HCEC 1CT (cell line): ENCODE measurements around the gene UGT1A8.

Experiments used
- DNase-seq: peaks from one replicate; pipeline ENCODE4 v3.0.0-alpha.2; 2017

UGT1A8 gene

DNA sequence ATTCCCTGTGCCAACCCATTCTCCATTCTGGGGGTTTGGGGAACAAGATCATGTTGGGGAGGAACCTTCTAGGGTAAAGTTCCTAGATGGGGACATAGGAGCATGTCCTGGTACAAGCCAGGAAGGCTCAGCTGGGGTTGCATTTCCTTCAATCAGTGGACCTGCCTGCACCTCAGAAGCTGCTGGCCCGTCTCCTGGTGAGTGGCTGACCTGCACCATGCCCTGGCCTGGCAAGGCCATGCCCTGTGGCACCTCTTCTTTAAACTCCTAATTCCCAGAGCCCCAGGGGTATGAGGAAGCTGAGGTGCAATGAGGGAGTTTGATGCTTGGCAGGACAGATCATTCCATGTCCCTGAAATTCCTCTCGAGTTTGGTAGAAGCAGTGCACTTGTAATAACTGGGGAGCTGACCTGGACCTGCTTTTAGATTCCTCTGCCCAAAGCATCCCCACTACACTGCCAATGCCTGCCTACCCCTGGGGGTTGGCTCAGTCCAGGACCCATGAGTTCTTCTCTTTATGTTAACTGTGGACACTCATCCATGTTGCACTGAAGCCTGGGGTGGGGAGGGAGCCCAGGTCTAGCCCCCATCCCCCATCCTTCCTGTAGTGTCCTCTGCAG lies 186.0 kb downstream of the UGT1A8 start:
- DNase-seq = no peak

DNA sequence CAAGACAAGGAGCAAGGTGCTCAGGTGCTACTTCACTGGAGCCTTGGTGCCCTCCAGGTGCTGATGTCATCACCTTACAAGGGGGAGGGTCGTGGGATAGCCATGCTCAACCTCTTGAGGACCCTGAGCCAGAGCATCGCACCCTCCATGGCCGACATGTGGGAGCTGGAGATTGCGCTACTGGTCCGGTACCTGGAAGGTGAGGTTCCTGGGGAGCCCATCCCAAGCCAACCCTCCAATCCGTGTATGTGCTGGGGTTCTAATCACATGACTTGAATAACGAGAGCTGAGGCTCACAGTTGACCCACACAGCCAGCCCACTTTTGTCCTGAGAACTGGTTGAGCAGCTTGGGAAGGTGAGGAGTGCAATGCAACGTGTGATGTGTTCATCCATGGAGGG lies 186.6 kb downstream of the UGT1A8 start:
- DNase-seq = no peak

DNA sequence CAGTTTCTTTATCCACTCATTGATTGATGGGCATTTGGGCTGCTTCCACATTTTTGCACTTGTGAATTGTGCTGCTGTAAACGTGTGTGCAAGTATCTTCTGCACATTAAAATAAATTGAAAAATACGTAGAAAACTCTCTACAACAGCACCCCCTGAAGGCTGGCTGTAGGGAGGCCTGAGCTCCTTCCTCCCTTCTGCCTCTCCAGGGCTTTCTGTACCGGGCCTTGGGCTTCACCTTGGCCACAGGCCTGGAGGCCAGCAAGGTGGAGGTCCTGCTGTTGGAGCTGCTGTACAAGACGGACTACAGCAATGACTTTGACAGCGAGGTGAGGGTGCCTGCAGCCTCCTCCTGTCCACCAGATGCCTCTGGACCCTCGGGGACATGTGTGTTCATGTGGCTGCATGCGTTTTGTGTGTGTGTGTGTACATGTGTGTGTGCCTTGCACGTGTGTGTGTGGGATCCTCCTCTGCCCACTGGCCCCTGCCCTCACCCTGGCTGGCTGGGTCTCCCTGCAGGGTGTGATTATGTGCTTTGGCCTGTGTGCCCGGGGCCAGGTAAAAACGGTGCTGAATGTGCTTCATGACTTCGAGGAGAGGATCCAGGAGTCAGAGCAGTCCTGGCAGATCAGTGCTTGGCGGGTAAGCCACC lies 189.9 kb downstream of the UGT1A8 start:
- DNase-seq = no peak

DNA sequence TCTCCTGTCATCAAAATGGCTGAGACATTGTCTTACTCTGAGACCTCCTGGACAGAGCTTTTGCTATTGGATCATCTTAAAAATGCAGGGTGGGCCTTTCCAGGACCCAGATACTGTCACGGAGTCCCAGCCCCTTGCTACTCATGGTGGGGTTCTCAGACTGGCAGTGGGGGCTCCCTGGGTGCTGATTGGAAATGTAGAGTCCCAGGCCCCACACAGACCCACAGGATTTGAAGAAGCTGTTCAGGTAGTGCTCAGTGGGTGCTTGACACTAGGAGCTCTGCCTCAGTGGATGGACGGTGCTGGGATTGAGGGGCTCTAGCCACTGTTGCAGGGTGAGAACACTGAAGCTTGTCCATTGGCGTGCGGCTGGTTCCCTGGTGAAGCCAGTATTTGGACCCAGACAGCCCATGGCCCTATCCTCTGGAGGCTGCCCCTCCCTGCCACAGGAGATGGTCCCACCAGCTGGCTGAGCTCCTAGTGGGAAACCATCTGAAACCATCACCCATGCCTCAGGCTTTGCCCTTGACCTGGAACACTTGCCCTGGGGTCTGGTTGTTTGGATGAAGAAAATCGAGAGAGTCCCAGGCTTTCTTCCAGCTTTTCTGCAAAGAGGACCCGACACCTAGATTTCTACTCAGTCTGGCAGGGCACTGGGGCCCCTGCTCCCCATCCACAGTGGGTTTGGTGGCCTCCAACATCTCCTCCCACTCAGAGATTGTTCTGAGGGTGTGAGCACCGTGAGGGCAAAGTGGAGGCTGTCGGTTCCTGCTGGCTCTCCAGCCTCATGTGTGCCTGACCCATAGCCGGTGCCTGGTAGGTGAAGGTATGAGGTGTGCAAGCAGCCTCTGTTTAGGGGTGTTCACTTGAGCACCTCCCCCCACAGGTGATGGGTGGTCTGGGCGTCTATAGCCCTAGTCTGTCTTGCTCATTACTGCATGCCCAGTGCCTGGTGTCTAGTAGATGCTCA lies 190.8 kb downstream of the UGT1A8 start:
- DNase-seq = no peak

DNA sequence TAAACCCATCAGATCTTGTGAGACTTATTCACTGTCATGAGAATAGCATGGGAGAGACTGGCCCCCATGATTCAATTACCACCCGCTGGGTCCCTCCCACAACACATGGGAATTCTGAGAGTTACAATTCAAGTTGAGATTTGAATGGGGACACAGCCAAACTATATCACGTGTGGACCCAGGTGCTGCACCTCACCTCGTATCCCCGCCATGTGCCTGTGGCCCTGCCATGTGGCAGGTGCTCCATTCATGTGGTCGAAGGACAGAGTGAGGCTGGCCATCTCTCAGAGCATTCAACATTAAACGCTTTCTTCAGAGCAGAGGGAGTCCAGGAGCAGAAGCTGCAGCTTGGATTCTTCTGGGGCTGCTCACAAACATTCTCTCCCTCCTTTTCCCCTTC lies 193.0 kb downstream of the UGT1A8 start:
- DNase-seq = no peak

DNA sequence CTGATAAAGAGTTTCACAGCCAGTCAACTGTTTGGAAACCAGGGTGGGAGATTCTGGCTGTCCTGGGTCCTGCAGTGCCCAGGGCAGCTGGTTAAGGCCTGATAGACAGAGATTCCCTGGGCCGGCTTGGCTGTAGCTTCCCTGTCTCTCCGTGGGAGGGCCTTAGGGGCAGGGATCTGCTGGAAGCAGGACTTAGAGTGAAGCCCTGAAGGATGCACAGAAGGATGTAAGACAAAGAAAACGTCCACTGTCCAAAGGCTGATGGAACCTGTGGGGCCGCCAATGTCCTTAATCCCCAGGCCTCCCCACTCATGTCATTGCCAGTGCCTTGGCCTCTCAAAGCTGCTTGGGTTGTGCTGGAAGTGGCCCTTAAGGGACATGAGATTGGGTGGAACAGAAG lies 193.7 kb downstream of the UGT1A8 start:
- no peak for DNase-seq

DNA sequence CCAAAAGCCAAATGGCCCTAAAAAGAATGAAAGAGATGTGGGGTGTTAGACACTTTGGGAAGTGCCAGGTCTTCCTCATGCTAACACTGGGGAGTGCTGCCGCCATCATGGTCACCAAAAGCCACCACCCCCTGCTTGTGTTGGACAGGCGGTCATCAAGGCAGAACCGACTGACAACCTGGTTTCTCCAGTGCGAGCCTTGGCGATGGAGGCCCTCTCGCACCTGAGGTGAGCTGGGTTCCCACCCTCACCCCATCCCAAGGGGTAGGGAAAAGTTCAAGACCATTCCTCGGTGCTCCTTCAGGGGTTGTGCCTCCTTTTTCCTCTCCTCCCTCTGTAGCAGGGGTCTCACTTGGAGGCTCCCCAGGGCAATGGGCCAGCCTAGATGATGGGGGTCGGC lies 194.3 kb downstream of the UGT1A8 start:
- DNase-seq = no peak

DNA sequence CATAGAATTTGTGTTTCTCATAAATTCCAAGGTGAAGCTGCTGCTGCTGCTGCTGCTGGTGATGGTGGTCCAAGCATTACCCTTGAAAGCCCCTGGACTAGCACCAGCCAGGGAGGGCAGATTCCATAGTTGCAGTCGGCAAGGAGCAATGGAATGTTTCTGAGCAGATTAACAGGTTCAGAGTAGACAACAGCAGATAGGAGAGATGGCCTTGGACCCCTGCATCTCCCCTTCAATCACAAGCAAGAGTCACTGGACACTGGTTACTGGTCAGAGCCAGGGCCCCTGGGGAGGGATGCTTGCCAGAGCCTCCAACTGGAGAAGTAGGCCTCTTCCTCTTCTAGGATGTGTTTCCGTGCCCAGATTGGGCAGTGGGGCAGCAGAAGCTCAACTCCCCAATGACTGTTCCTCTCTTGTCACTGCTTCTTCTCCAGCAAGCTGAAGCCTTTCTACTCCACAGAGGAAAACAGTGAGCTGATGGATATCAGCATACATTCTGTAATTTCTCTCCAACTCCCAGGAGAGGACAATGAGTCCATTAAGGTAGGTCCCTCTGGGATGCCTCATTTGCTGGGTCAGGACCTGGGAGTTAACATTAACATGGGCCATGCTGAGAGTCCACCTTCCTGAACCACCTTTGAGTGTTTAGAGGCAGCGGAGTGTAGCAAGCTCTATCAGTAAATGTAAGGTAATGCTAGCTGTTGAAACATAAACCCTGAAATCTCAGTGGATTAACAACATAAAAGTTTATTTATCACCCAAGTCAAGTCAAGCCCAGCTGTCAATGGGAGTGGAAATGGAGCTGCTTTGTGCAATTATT lies 196.0 kb downstream of the UGT1A8 start:
- no peak for DNase-seq

DNA sequence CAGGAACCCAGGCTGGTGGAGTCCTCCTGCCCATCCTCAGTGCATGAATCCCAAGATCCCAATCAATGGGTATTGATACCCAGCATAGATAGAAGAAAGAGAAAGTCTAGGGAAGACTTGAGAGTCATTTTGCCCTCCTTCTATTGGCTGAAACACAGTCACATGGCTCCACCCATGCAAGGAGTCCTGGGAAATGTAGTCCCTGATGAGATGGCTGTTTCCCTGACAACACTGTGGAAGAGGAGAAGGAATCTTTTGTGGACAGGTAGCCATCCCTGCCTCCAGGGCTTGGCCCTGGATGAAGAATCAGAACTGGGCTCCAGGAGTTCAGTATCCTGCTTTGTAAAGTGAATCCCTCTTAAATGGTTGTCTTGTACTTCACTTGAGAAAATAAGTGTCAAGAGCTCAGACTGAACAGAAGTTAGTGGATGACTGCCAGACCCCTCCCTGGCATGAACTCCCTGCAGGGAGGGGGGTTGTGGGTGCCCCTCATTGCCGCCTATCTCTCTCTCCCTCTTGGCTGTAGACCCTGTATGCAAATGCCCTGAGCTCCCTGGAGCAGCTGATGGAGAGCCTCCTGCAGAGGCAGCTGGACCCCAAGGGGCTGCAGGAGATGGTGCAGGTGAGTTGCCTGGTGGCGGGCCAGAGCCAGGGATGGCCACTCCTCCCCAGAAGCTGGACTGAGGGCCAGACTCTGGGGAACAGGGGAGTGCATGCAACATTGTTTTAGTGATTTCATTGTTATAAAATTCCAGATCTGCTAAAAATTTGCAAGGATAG lies 196.8 kb downstream of the UGT1A8 start:
- no peak for DNase-seq

DNA sequence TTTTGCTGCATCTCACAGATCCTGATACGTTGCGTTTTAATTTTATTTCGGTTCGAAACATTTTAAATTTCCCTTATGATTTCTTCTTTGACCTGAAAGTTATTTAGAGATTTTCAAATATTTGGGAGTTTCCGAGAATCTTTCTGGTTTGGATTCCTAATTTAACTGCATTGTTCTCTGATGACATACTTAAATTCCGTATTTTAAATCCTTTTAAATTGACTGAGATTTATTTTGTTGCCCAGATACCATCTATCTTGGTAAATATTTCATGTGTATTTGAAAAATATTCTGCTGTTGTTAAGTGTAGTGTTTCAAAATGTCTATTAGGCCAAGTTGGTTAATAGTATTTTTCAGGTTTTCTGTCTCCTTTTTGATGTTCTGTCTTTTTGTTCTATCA lies 198.4 kb downstream of the UGT1A8 start:
- DNase-seq = no peak

DNA sequence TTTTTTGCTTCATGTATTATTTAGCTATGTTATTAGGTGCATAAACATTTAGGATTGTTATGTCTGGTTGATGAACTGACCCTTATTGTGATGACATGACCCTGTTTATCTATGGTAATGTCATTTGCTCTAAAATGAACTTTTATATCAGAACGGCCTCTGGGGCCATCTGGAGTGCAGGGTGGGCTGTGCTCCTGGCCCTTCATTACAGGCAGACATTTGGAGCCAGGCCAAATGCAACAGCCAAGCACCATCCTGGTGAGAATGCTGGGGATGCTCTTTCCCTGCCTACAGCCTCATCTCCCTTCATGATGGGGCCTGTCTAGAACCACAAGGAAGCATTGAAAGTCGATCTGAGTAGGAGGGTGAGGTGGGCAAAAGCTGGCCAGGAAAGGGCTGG lies 198.9 kb downstream of the UGT1A8 start:
- no peak for DNase-seq

DNA sequence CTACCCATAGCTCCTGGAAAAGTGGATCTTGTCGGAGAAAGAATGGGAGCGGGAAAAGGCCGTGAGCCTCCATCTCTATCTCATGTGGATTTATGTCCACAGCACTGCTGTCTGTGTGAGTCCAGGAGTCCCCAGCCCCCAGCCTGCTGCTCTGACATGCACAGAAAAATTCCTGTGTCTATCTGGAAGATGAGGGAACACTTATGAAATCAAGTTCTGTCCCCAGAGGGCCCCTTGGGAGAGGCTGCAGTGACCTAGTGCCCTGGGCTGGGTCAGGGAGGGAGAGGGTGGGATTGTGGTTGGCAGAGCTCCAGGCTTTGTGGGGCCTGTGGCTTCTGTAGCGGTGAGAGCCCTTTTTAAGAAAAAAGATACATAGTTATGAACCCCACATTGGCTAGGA lies 199.3 kb downstream of the UGT1A8 start:
- no peak for DNase-seq

DNA sequence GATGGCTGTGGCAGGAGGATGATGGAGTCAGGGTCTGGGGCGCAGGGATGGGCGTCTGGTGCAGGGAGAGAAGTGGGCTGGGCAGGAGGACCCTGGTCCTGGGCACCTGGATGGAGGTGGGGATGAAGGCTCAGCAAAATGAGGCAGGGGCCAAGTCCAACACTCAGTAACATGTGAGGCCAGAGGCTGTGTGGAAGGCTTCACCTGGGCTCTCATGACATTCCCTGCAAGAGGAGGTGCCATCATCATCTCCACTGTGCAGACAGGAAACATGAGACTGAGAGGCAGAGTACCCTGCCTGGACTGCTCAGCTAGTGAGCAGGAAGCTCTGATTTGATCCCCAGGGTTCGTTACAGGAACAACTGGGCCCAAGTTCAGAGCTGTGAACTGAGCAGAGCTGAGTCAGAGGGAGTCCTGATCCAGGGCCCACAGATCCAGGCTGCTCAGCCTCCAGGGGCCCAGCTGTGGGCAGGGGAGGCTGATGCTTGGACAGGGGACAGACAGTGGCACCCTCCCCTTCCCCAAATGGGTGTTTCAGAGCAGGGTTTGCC lies 200.0 kb downstream of the UGT1A8 start:
- DNase-seq = no peak

DNA sequence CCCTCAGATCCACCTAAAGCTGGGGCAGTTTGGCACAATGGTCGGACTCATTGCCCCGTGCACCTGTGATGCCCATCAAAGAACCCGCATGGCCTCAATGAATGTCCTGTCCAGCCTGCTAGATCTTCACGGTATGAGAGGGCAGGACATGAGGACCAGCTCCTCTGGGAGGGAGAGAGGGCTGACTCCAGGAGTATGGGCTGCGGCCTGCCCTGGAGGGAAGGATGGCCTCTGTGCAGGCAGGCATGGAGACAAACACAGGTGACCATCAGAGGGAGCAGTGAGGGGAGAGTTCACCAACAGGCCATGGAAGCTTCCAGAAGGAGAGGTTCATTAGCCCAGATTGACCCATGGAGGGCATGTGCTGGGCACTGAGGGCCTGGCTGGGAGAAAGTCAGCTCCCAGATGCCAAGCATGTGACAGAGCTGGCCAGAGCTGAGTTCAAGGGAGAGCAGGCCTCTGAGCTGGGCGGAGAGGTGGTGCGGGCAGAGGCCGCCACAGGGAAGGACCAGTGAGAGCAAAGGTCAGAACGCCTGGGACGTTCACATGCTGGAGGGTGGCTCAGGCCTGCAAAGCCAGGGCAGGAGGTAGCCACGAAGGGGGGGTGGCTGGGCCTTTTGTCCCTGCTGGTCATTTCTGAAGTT lies 200.7 kb downstream of the UGT1A8 start:
- DNase-seq = no peak

DNA sequence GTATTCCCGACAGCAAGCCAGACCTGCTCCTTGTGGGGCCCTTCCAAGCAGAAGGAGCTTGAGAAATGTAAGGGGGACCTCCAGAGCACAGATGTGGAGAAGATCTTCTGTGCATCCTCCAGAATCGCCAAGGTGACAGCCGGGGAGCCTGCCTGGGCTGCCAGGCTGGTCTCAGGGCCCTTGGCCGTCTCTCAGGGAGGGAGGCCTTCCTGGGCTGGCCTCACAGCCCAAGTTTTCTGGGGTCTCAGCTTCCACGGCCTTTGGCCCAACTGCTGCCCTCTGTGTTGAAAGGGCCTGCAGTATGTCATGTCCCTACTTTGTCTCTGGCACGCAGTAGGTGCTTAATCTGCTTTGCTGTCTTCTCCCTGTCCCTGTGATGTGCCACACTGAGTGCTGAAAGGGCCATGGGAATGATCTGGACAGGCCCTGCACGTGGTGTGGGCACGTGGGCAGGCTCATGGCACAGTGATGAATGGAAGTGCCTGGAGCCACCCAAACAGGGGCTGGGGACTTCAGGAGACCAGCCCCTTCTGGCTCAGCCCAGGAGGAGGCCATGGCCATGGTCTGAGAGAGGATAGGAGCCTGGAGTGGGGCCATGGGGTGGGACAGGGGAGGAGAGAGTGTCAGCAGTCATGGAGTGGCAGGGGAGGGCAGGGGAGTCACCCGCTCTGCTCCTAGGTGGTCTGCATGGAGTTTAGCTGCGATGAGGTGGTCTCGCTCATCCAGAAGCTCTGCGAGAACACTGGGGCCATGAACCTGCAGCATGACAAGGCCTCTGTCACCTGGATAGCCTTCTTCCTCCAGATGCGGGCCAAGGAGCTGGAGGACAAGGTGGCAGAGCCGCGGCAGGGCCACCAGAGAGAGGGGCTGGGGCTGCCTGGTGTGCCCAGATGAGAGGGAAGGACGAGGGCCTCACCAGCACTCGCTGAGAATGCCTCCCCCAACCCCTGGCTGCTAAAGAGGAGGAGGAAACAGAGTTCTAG lies 201.5 kb downstream of the UGT1A8 start:
- no peak for DNase-seq

DNA sequence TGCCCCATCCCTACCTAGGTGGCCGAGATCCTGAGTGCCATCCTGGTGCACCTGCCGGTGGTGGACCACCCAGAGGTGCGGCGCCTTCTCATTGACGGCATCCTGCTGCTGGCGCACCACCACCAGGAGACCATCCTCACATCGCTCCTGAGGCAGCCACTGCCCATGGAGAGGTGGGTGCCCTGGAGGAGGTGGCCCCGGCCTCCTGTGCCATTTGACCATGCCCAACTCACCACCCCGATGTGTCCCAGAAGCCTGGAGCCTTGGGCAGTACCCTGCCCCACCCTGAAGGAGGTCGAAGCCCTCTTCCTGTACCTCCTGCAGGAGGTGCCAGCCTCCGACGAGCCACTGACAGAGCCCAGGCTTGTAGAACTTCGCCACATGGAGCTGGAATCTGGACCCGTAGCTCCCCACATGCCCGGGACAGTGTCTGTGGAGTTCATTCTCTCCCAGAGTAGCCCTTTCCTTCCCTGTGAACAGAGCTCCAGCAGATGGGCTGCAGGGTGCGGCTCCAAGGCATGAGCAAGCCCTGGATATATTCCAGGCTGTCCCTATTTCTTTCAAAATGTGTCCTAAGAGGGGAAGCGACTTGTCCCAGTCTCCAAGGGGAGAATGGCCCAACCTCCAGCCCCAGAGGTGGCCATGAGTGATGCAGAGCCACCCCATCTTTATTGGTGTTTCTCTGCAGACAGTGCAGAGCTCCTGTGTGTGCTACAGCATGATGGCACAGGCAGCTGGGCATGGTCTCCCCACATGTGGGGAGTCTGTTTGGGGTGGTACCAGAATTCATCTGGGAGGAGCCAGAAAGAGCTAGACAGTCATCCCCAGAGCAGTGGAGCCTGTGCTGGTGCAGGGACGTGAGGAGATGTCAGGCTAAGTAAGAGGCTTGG lies 202.7 kb downstream of the UGT1A8 start:
- DNase-seq = no peak

DNA sequence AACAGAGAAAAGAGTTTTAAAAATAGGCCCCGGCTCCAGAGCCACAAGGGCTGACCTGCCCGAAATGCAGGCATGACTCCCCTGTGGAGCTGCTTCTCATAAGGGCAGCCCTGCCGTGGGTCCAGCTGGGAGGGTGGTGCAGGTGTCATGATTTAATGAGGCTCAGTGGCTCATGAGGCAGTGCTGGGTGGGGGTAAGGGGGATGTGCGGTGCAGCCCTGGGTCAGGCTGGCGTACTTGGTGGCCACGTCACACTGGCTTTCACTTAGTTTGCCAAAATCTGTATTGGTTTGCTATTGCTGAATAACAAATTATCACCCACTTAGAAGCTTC lies 203.3 kb downstream of the UGT1A8 start:
- DNase-seq = no peak

DNA sequence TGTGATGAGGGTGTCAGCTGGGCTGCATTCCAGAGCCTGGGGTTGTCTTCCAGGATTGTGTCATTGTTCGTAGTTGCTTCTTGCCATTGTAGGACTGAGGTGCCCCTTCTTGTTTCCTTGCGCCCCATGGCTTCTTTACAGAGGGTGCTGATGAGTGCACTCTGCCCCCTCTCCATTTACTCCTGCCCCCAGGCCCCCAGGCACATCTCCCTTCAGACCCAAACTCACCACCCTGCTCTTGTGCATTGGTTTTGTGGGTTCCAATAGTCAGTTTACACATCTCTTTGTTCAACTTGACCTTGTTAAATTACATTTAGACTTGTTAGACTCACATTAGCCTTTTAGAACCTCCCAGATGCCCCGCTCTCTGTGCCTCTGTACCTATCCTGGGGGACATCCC lies 203.8 kb downstream of the UGT1A8 start:
- DNase-seq = no peak

DNA sequence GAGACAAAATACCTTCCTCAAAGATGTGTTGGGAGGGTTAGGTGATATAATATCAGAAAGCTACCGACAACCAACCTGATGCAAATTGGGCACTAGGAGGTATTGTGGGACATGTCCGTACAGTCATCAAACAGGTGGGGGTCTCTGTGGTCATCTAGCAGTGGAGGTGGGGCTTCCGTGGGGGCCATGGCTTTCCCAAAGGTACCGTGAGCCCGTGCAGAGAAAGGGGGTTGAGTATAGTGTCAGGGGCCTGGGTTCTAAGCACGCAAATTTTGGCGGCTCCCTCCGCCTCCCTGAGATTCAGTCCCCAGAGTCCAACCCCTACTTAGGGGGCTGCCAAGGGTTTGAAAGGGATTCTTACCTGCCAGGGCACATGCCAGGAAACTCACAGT lies 204.3 kb downstream of the UGT1A8 start:
- DNase-seq = no peak
